Psoas muscle (tissue), 8 donors: Measurements from ENCODE around the gene BICD1. TPM values are rescaled to one million over a fixed set of nuclear protein-coding genes. Genes with fewer than 3 reads are reported as not detected.
"Not testable (repeated sequence)": the region's sequence is repeated elsewhere in the genome, so short reads cannot be mapped to it uniquely, and the experiment has no call there.

ENCODE experiments used
- ATAC-seq, 4 donors: fragments of 200-7000 bp; cut with Tn5 transposase; one replicate each; pipeline ENCODE4 v1.9.1; 2020; ENCODE audit warnings: moderate library complexity in 3 of 4, mild to moderate bottlenecking in 2 of 4
- DNase-seq, 2 donors: peaks; one replicate each; pipeline ENCODE4 v3.0.0-alpha.2; 2020
- H3K27ac ChIP-seq: fragments of 200-600 bp; one replicate; pipeline ENCODE4 v1.8.0; 2022
- H3K27me3 ChIP-seq, 3 donors: fragments of 200-600 bp in 1 of 3; one replicate each; pipeline versions ENCODE4 v1.6.1 to v1.8.0; 2013 to 2022; ENCODE audit warnings: low read length in 2 of 3, mild to moderate bottlenecking in 2 of 3, moderate library complexity in 1 of 3; ENCODE audit not compliant: insufficient read depth in 3 of 3
- H3K36me3 ChIP-seq, 2 donors: fragments of 200-600 bp in 1 of 2; one replicate each; pipeline versions ENCODE4 v1.6.1 to v1.8.0; 2013 to 2022; ENCODE audit warnings: low read depth in 1 of 2, mild to moderate bottlenecking in 1 of 2, moderate library complexity in 1 of 2; ENCODE audit not compliant: insufficient read depth in 1 of 2
- H3K4me1 ChIP-seq: fragments of 200-600 bp; one replicate; pipeline ENCODE4 v1.8.0; 2022
- H3K4me3 ChIP-seq: fragments of 200-600 bp; one replicate; pipeline ENCODE4 v1.8.0; 2022; ENCODE audit warnings: mild to moderate bottlenecking
- H3K9me3 ChIP-seq: fragments of 200-600 bp; one replicate; pipeline ENCODE4 v1.8.0; 2022
- CTCF ChIP-seq: fragments of 200-600 bp; IDR thresholded peaks from one replicate; pipeline ENCODE4 v1.8.0; 2022; ENCODE audit warnings: antibody characterized with exemption
- WGBS, 3 donors: extraction: QIAGEN DNeasy Blood & Tissue Kit; methylation state at CpG; one replicate each; pipeline versions ENCODE4 v1.1.6 to v1.1.7; 2013; 5-methylcytosine and 5-hydroxymethylcytosine counted together
- intact Hi-C, 2 donors: fragments of 100-400 bp; cut with DNase I; formaldehyde crosslinking; loops; one replicate each; pipeline versions ENCODE4 v1.11.0 to v1.14.2; 2022
- polyA plus RNA-seq, 3 donors: library from polyadenylated mRNA; stranded (reverse); fragments of 200-250 nt; gene quantifications; one replicate each; pipeline ENCODE4 v1.2.3, GENCODE V29; 2013
- total RNA-seq, 4 donors: library from RNA; stranded (reverse); fragmentation: NEBNext Ultra II Directional in 2 of 4; extraction: Animal tissue kit (Norgen Biotek cat#: 25700) in 2 of 4; gene quantifications; one replicate each; pipeline versions ENCODE4 v1.2.1 to v1.2.4, GENCODE V29; 2021 to 2023
- donor health status: healthy with polysubstance abuse.
- donor health status: DM: no; HTN: no; CAD: no; lungs with moderate emphysema.
- donor health status: Bipolar disorder and iron deficiency.
- donor health status: healthy.
- donor health status: DM: yes; HTN: yes; CAD: no.
- donor health status: DM: no; HTN: no; CAD: no.
- donor health status: DM: no; HTN: no; CAD: no.
- donor health status: DM: yes; HTN: yes; CAD: no.

Gene BICD1
- total and polyA plus RNA-seq, 7 donors, result 0.55 to 9.8 (median 2.8) TPM

- no peak for DNase-seq
- no peak for ATAC-seq
- 53 to 70% (median 65%) methylated on average over 4 of the region's 4 CpGs for WGBS, 3 donors
These were observed 8.5 kb upstream of the BICD1 start for GRCh38 chr12:32098112-32098511.

DNA sequence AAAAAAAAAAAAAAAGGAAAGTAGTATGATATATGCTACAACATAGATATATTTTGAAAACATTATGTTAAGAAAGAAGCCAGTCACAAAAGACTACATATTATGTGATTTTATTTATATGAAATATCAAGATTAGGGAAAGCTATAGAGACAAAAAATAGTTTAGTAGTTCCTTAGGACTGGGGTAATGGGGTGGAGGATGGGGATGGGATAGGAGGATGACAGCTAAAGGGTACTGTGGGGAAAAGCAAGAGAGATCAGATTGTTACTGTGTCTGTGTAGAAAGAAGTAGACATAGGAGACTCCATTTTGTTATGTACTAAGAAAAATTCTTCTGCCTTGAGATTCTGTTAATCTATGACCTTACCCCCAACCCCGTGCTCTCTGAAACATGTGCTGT lies 7.4 kb upstream of the BICD1 start:
- H3K4me3 ChIP-seq, H3K9me3 ChIP-seq, DNase-seq, H3K4me1 ChIP-seq, H3K27me3 ChIP-seq, H3K27ac ChIP-seq, intact Hi-C loops, ATAC-seq, H3K36me3 ChIP-seq: not testable (repeated sequence)
- WGBS, 3 donors, result no CpG with 5 or more reads among the region's 1 CpG

More at GRCh38 chr12:32098112-32098511, 8.5 kb upstream of the BICD1 start:
- no peaks in the 10 kb centered on the region for H3K9me3 ChIP-seq
- no peaks in the 10 kb centered on the region for H3K36me3 ChIP-seq
- H3K4me3 ChIP-seq, result no peak overlapping the region
- no peaks in the 10 kb centered on the region for H3K4me1 ChIP-seq
- TF ChIP-seq CTCF, result no peak
- no peaks in the 10 kb centered on the region for H3K27me3 ChIP-seq
- intact Hi-C loops, result no loop called here
- no peak overlapping the region for H3K27ac ChIP-seq

GRCh38 chr12:32100361-32100760 lies 6.3 kb upstream of the BICD1 start:
- Histone ChIP-seq H3K4me3 (no peak overlapping the region), H3K9me3 (no peaks in the 10 kb centered on the region), H3K27ac (no peak overlapping the region), H3K27me3 (peaks cover 0 to 3% (median 0%) of the 10 kb centered on the region in 3 donors), H3K4me1 (no peaks in the 10 kb centered on the region), H3K36me3 (no peaks in the 10 kb centered on the region)
- 88 to 90% (median 89%) methylated on average over 1 to 4 of the region's 4 CpGs for WGBS, 3 donors
- intact Hi-C loops, result no loop called here
- no peak for TF ChIP-seq CTCF
- no peak for ATAC-seq
- no peak for DNase-seq

- Histone ChIP-seq H3K27ac (no peak overlapping the region), H3K4me1 (no peaks in the 10 kb centered on the region), H3K4me3 (no peak overlapping the region), H3K9me3 (no peaks in the 10 kb centered on the region), H3K36me3 (no peaks in the 10 kb centered on the region), H3K27me3 (peaks cover 0 to 3% (median 0%) of the 10 kb centered on the region in 3 donors)
- DNase-seq, result no peak
- no peak for TF ChIP-seq CTCF
- WGBS, 3 donors, result 74 to 96% (median 95%) methylated on average over 5 of the region's 5 CpGs
- intact Hi-C loops, result no loop called here
- no peak for ATAC-seq
These were observed 5.8 kb upstream of the BICD1 start for GRCh38 chr12:32100888-32101287.

DNA sequence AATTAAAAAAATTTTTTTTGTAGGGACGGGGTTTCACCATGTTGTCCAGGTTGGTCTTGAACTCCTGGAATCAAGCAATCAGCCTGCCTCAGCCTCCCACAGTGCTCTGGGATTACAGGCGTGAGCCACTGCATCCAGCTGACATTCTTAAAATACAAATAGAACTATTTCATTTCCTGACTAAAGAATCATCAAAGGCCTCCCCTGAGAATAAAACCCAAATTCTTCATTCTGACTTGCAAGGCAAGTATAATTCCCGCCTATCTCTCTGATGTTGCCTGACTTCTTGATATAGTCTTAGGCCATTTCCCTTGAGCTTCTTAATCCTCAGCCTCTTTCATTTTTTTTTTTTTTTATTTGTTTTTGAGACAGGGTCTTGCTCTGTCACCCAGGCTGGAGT lies 4.4 kb upstream of the BICD1 start:
- intact Hi-C loops, result no loop called here
- 78 to 83% (median 80%) methylated on average over 3 of the region's 3 CpGs for WGBS, 3 donors
- no peak for DNase-seq
- H3K27ac ChIP-seq, result no peak overlapping the region
- no peaks in the 10 kb centered on the region for H3K9me3 ChIP-seq
- no peak for ATAC-seq
- TF ChIP-seq CTCF, result no peak
- H3K4me3 ChIP-seq, result no peak overlapping the region
- H3K27me3 ChIP-seq, result peaks cover 0 to 14% (median 2%) of the 10 kb centered on the region in 3 donors
- no peaks in the 10 kb centered on the region for H3K4me1 ChIP-seq
- H3K36me3 ChIP-seq, result no peaks in the 10 kb centered on the region
